Measurements from ENCODE around the gene GRPEL1. TPM values are rescaled to one million over a fixed set of nuclear protein-coding genes. Genes with fewer than 3 reads are reported as not detected.
A peak's percentile ranks its signal among the peaks of the same experiment; 100 is the strongest.

The GRPEL1 gene
- total and polyA plus RNA-seq, 2 of the 8 experiments (the other 6 are each of a cell fraction or from before 2014, with no cell fraction given): 13.5 to 39.9 TPM

GRCh38 chr4:7073526-7074390, 5.9 kb upstream of the GRPEL1 start (continued):
- TF ChIP-seq RNF2 (IDR thresholded peaks at IDR 0.05; ENCODE audit: borderline replicate concordance, low read depth, low read length, missing control alignments, poor library complexity, severe bottlenecking): no peak
- 0 out of 2 replicates have a peak, but pooled peaks have one; percentile 12 for TF ChIP-seq TEAD4 (IDR thresholded peaks at IDR 0.05; ENCODE audit: low read depth, low read length)
- TF ChIP-seq SP1 (IDR thresholded peaks at IDR 0.05; ENCODE audit: low read depth, low read length): peak; percentile 76; the same call in 1 of the 2 replicates
- no peak for TF ChIP-seq JUN (IDR thresholded peaks at IDR 0.05; ENCODE audit: low read depth, low read length)
- TF ChIP-seq BCL11A (IDR thresholded peaks at IDR 0.05; ENCODE audit: low read depth in 2 of 2, low read length in 2 of 2): no peak
- no peak for TF ChIP-seq SIRT6 (IDR thresholded peaks at IDR 0.05; ENCODE audit: low read length)
- no peak for TF ChIP-seq POU5F1 (IDR thresholded peaks at IDR 0.05; ENCODE audit: low read depth, low read length)
- TF ChIP-seq, protein P1, sequence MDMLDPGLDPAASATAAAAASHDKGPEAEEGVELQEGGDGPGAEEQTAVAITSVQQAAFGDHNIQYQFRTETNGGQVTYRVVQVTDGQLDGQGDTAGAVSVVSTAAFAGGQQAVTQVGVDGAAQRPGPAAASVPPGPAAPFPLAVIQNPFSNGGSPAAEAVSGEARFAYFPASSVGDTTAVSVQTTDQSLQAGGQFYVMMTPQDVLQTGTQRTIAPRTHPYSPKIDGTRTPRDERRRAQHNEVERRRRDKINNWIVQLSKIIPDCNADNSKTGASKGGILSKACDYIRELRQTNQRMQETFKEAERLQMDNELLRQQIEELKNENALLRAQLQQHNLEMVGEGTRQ (IDR thresholded peaks at IDR 0.05; ENCODE audit: low read length): peak; percentile 95
- TF ChIP-seq CREB1 (IDR thresholded peaks at IDR 0.05): no peak
